ENCODE measurements around the gene PODNL1. TPM values are rescaled to one million over a fixed set of nuclear protein-coding genes. Genes with fewer than 3 reads are reported as not detected.

Gene PODNL1
- total RNA-seq, 1 donor from 2014 or later, result not detected

- H3K27ac Mint-ChIP-seq, result no peak overlapping the region
- H3K9me3 Mint-ChIP-seq, result no peaks in the 10 kb centered on the region
- H3K4me3 Mint-ChIP-seq, result no peak overlapping the region
- H3K36me3 Mint-ChIP-seq (ENCODE audit: low read depth), result no peaks in the 10 kb centered on the region
- peaks cover 4% of the 10 kb centered on the region for H3K27me3 Mint-ChIP-seq (ENCODE audit: insufficient read depth)
- peaks cover 21% of the 10 kb centered on the region for H3K4me1 Mint-ChIP-seq (ENCODE audit: low read depth)
- no peak for DNase-seq (ENCODE audit: low spot score)
- intact Hi-C loops (cut with micrococcal nuclease), result loop anchor here (10.0 kb wide), 2 partner anchors 309 to 459 kb away; no protein-coding TSS in a partner anchor
Measured at GRCh38 chr19:13885826-13886365, 52.3 kb downstream of the PODNL1 start.

- Mint-ChIP-seq H3K4me1 (ENCODE audit: low read depth) (peaks cover 27% of the 10 kb centered on the region), H3K27ac (no peak overlapping the region), H3K36me3 (ENCODE audit: low read depth) (no peaks in the 10 kb centered on the region), H3K4me3 (no peak overlapping the region), H3K27me3 (ENCODE audit: insufficient read depth) (peaks cover 4% of the 10 kb centered on the region), H3K9me3 (no peaks in the 10 kb centered on the region)
- DNase-seq (ENCODE audit: low spot score), result no peak
- intact Hi-C loops (cut with micrococcal nuclease), result loop anchor here (5.0 to 10.0 kb wide), 3 partner anchors 310 to 602 kb away; no protein-coding TSS in a partner anchor
Measured at GRCh38 chr19:13884726-13885591, 53.3 kb downstream of the PODNL1 start.

- Mint-ChIP-seq H3K9me3 (no peaks in the 10 kb centered on the region), H3K4me3 (no peak overlapping the region), H3K27ac (no peak overlapping the region)
Measured at GRCh38 chr19:13883516-13884064, 54.6 kb downstream of the PODNL1 start.

GRCh38 chr19:13882836-13883235 lies 55.4 kb downstream of the PODNL1 start:
- Mint-ChIP-seq H3K27ac (no peak overlapping the region), H3K4me3 (no peak overlapping the region), H3K4me1 (ENCODE audit: low read depth) (peaks cover 27% of the 10 kb centered on the region), H3K27me3 (ENCODE audit: insufficient read depth) (peaks cover 6% of the 10 kb centered on the region), H3K9me3 (no peaks in the 10 kb centered on the region), H3K36me3 (ENCODE audit: low read depth) (no peaks in the 10 kb centered on the region)
- no peak for DNase-seq (ENCODE audit: low spot score)
- intact Hi-C loops (cut with micrococcal nuclease), result loop anchor here (5.0 to 10.0 kb wide), 3 partner anchors 312 to 604 kb away; no protein-coding TSS in a partner anchor

More at GRCh38 chr19:13883516-13884064, 54.6 kb downstream of the PODNL1 start:
- Mint-ChIP-seq H3K27me3 (ENCODE audit: insufficient read depth) (peaks cover 4% of the 10 kb centered on the region), H3K36me3 (ENCODE audit: low read depth) (no peaks in the 10 kb centered on the region), H3K4me1 (ENCODE audit: low read depth) (peaks cover 27% of the 10 kb centered on the region)
- intact Hi-C loops (cut with micrococcal nuclease), result loop anchor here (5.0 to 10.0 kb wide), 3 partner anchors 311 to 604 kb away; no protein-coding TSS in a partner anchor
- no peak for DNase-seq (ENCODE audit: low spot score)

GRCh38 chr19:13882419-13882795 lies 55.8 kb downstream of the PODNL1 start:
- DNase-seq (ENCODE audit: low spot score), result no peak
- peak overlapping the region; percentile 66 for H3K4me3 Mint-ChIP-seq
- intact Hi-C loops (cut with micrococcal nuclease), result loop anchor here (5.0 to 10.0 kb wide), 3 partner anchors 312 to 605 kb away; no protein-coding TSS in a partner anchor
- H3K36me3 Mint-ChIP-seq (ENCODE audit: low read depth), result no peaks in the 10 kb centered on the region
- peak overlapping the region; percentile 89 for H3K27ac Mint-ChIP-seq
- H3K9me3 Mint-ChIP-seq, result no peaks in the 10 kb centered on the region
- H3K4me1 Mint-ChIP-seq (ENCODE audit: low read depth), result peaks cover 27% of the 10 kb centered on the region
- H3K27me3 Mint-ChIP-seq (ENCODE audit: insufficient read depth), result peaks cover 6% of the 10 kb centered on the region

- peak overlapping the region; percentile 89 for H3K27ac Mint-ChIP-seq
- H3K9me3 Mint-ChIP-seq, result no peaks in the 10 kb centered on the region
- intact Hi-C loops (cut with micrococcal nuclease), result loop anchor here (2.0 to 10.0 kb wide), 4 partner anchors 313 to 605 kb away; partner anchors contain the start of gene DDX39A
- DNase-seq (ENCODE audit: low spot score), result peak; percentile 35
- peaks cover 6% of the 10 kb centered on the region for H3K27me3 Mint-ChIP-seq (ENCODE audit: insufficient read depth)
- H3K4me3 Mint-ChIP-seq, result peak overlapping the region; percentile 66
- H3K4me1 Mint-ChIP-seq (ENCODE audit: low read depth), result peaks cover 27% of the 10 kb centered on the region
- H3K36me3 Mint-ChIP-seq (ENCODE audit: low read depth), result no peaks in the 10 kb centered on the region
Measured at GRCh38 chr19:13881692-13882418, 56.4 kb downstream of the PODNL1 start.

- Mint-ChIP-seq H3K4me1 (ENCODE audit: low read depth) (peaks cover 27% of the 10 kb centered on the region), H3K9me3 (no peaks in the 10 kb centered on the region), H3K36me3 (ENCODE audit: low read depth) (no peaks in the 10 kb centered on the region), H3K4me3 (peak overlapping the region; percentile 66), H3K27me3 (ENCODE audit: insufficient read depth) (peaks cover 6% of the 10 kb centered on the region), H3K27ac (peak overlapping the region; percentile 89)
- intact Hi-C loops (cut with micrococcal nuclease), result loop anchor here (2.0 to 10.0 kb wide), 4 partner anchors 314 to 606 kb away; partner anchors contain the start of gene DDX39A
- no peak for DNase-seq (ENCODE audit: low spot score)
Measured at GRCh38 chr19:13881251-13881691, 56.9 kb downstream of the PODNL1 start.

Other genes starting within 250 kb of the PODNL1 start
- gene MRI1, start 173.9 kb downstream of the PODNL1 start, total RNA-seq, result 43.3 and 46.5 TPM in 2 replicates
- 158 and 162 TPM in 2 replicates for gene C19orf53, start 164.0 kb downstream of the PODNL1 start, total RNA-seq
- gene ZSWIM4, start 143.0 kb downstream of the PODNL1 start, total RNA-seq, result 7.6 and 7.9 TPM in 2 replicates
- gene NANOS3, start 61.3 kb downstream of the PODNL1 start, total RNA-seq, result 1.5 and 3.1 TPM in 2 replicates
- 16.6 and 20.5 TPM in 2 replicates for gene BRME1, start 32.3 kb downstream of the PODNL1 start, total RNA-seq
- 43.9 and 45.6 TPM in 2 replicates for gene CC2D1A, start 32.2 kb downstream of the PODNL1 start, total RNA-seq
- gene DCAF15, start 14.1 kb upstream of the PODNL1 start, total RNA-seq, result 57.8 and 61.5 TPM in 2 replicates
- 16.0 and 17.0 TPM in 2 replicates for gene RFX1, start 67.9 kb upstream of the PODNL1 start, total RNA-seq
- gene RLN3, start 89.7 kb upstream of the PODNL1 start, total RNA-seq, result not detected in 2 replicates
- gene IL27RA, start 93.3 kb upstream of the PODNL1 start, total RNA-seq, result 82.5 and 84.9 TPM in 2 replicates
- gene PALM3, start 123.7 kb upstream of the PODNL1 start, total RNA-seq, result 0.65 TPM in 1 of 2 replicates, not detected in the other
- gene MISP3, start 134.4 kb upstream of the PODNL1 start, total RNA-seq, result 2.3 TPM in 2 replicates
- 0.67 and 1.1 TPM in 2 replicates for gene C19orf67, start 147.4 kb upstream of the PODNL1 start, total RNA-seq
- gene SAMD1, start 152.3 kb upstream of the PODNL1 start, total RNA-seq, result 130 TPM in 2 replicates
- gene PRKACA, start 179.3 kb upstream of the PODNL1 start, total RNA-seq, result 58.6 and 63.7 TPM in 2 replicates
- 76.3 and 77.4 TPM in 2 replicates for gene ASF1B, start 198.2 kb upstream of the PODNL1 start, total RNA-seq